GM10248 (cell line): ENCODE measurements around the gene BPIFB6.

Experiments used
- CTCF ChIA-PET: fragments of 300-600 bp; sonication (Branson Sonifier 250); formaldehyde crosslinking; extraction: SDS; loops from one replicate; lab custom pipeline; 2021; ENCODE audit warnings: antibody characterized with exemption; lab: Yijun Ruan, JAX
- POLR2A ChIA-PET: fragments of 350-650 bp; sonication (Branson Sonifier 250); formaldehyde crosslinking; extraction: SDS; loops from one replicate; lab custom pipeline; 2020; ENCODE audit warnings: antibody characterized with exemption; lab: Yijun Ruan, JAX
- DNase-seq: peaks from one replicate; pipeline ENCODE4 v3.0.0; 2012; ENCODE audit errors: extremely low spot score
- CTCF ChIP-seq: IDR thresholded peaks from 2 replicates; pipeline ENCODE4 v1.5.1; 2012; ENCODE audit warnings: mild to moderate bottlenecking, low read depth; ENCODE audit errors: extremely low read depth, missing control alignments, control extremely low read depth

Gene BPIFB6

GRCh38 chr20:33012327-33013189 is 18.9 kb upstream of the BPIFB6 start:
- POLR2A ChIA-PET, result no interaction called here
- no peak for DNase-seq
- TF ChIP-seq CTCF, result no peak
- CTCF ChIA-PET, result no interaction called here

- TF ChIP-seq CTCF, result no peak
- ChIA-PET POLR2A (no interaction called here), CTCF (interaction anchor here (1.0 kb wide), 1 partner anchor 16 kb away, joined by 3 read pairs; no protein-coding TSS in a partner anchor)
- DNase-seq, result no peak
These were observed 17.6 kb upstream of the BPIFB6 start for GRCh38 chr20:33013701-33014326.

GRCh38 chr20:33014336-33015113 is 16.9 kb upstream of the BPIFB6 start:
- ChIA-PET CTCF (interaction anchor here (1.0 kb wide), 1 partner anchor 15 kb away, joined by 3 read pairs; no protein-coding TSS in a partner anchor), POLR2A (no interaction called here)
- no peak for TF ChIP-seq CTCF
- DNase-seq, result no peak

GRCh38 chr20:33015114-33015484 is 16.3 kb upstream of the BPIFB6 start:
- ChIA-PET POLR2A (no interaction called here), CTCF (no interaction called here)
- DNase-seq, result no peak
- TF ChIP-seq CTCF, result no peak

- DNase-seq, result no peak
- CTCF ChIA-PET, result interaction anchor here (1.2 to 2.3 kb wide), 3 partner anchors 10 to 114 kb away, joined by 3 to 6 read pairs (median 3); no protein-coding TSS in a partner anchor
- TF ChIP-seq CTCF, result no peak
- POLR2A ChIA-PET, result no interaction called here
These were observed 15.5 kb upstream of the BPIFB6 start for GRCh38 chr20:33015700-33016580.

GRCh38 chr20:33016581-33017109 is 14.8 kb upstream of the BPIFB6 start:
- DNase-seq, result no peak
- TF ChIP-seq CTCF, result no peak
- CTCF ChIA-PET, result interaction anchor here (1.2 to 2.3 kb wide), 3 partner anchors 10 to 115 kb away, joined by 3 to 6 read pairs (median 3); no protein-coding TSS in a partner anchor
- POLR2A ChIA-PET, result no interaction called here
